Cortex of kidney (tissue), 1 donor: ENCODE results near the gene COL24A1.
"Not testable (repeated sequence)": the region's sequence is repeated elsewhere in the genome, so short reads cannot be mapped to it uniquely, and the experiment has no call there.

ENCODE experiments used
- DNase-seq: peaks from one replicate; lab custom pipeline; 2025; lab: John Stamatoyannopoulos, UW

The COL24A1 gene

GRCh38 chr1:85889870-85890269 lies 266.7 kb downstream of the COL24A1 start:
- DNase-seq: no peak

GRCh38 chr1:85888921-85889320 lies 267.7 kb downstream of the COL24A1 start:
- no peak for DNase-seq

- no peak for DNase-seq
Observed at GRCh38 chr1:85884372-85885035, 272.1 kb downstream of the COL24A1 start.

- DNase-seq: no peak
Observed at GRCh38 chr1:85867189-85867588, 289.4 kb downstream of the COL24A1 start.

- no peak for DNase-seq
Observed at GRCh38 chr1:85865213-85865612, 291.4 kb downstream of the COL24A1 start.

GRCh38 chr1:85864727-85865126 lies 291.8 kb downstream of the COL24A1 start:
- DNase-seq: no peak

- DNase-seq: not testable (repeated sequence)
Observed at GRCh38 chr1:85863639-85864038, 292.9 kb downstream of the COL24A1 start.

- DNase-seq: no peak
Observed at GRCh38 chr1:85862456-85862855, 294.1 kb downstream of the COL24A1 start.

- DNase-seq: no peak
Observed at GRCh38 chr1:85857991-85858390, 298.6 kb downstream of the COL24A1 start.

- DNase-seq: no peak
Observed at GRCh38 chr1:85850238-85850637, 306.3 kb downstream of the COL24A1 start.

- no peak for DNase-seq
Observed at GRCh38 chr1:85849660-85850059, 306.9 kb downstream of the COL24A1 start.

GRCh38 chr1:85847356-85847755 lies 309.2 kb downstream of the COL24A1 start:
- no peak for DNase-seq

GRCh38 chr1:85846706-85847105 lies 309.9 kb downstream of the COL24A1 start:
- no peak for DNase-seq

- DNase-seq: no peak
Observed at GRCh38 chr1:85839459-85839858, 317.1 kb downstream of the COL24A1 start.

- DNase-seq: no peak
Observed at GRCh38 chr1:85838238-85838637, 318.3 kb downstream of the COL24A1 start.

- no peak for DNase-seq
Observed at GRCh38 chr1:85836736-85837135, 319.8 kb downstream of the COL24A1 start.

GRCh38 chr1:85833165-85833564 lies 323.4 kb downstream of the COL24A1 start:
- not testable (repeated sequence) for DNase-seq

- DNase-seq: no peak
Observed at GRCh38 chr1:85830837-85831236, 325.7 kb downstream of the COL24A1 start.

- no peak for DNase-seq
Observed at GRCh38 chr1:85824066-85824840, 332.3 kb downstream of the COL24A1 start.

GRCh38 chr1:85822696-85823095 lies 333.9 kb downstream of the COL24A1 start:
- no peak for DNase-seq

- DNase-seq: no peak
Observed at GRCh38 chr1:85818371-85818770, 338.2 kb downstream of the COL24A1 start.

- no peak for DNase-seq
Observed at GRCh38 chr1:85816606-85817005, 340.0 kb downstream of the COL24A1 start.

GRCh38 chr1:85815906-85816305 lies 340.7 kb downstream of the COL24A1 start:
- no peak for DNase-seq
